PC-3 (cell line): Measurements from ENCODE around the gene PLA2G4B. TPM values are rescaled to one million over a fixed set of nuclear protein-coding genes. Genes with fewer than 3 reads are reported as not detected.

ENCODE experiments used
- ATAC-seq: fragments of 200-7000 bp; cut with Tn5 transposase; 2 replicates; pipeline ENCODE4 v1.9.1; 2020; ENCODE audit warnings: mild to moderate bottlenecking, moderate library complexity
- BruUV-seq: library from RNA; stranded (reverse); fragments of 400-500 nt; replicated peaks from 2 replicates; lab custom pipeline; 2021; lab: Mats Ljungman, UMichigan
- CTCF ChIA-PET: fragments of 300-600 bp; sonication (Branson Sonifier 250); formaldehyde crosslinking; loops from one replicate; lab custom pipeline; 2022; ENCODE audit warnings: antibody characterized with exemption; lab: Charles Lee
- POLR2A ChIA-PET: fragments of 300-600 bp; sonication (Branson Sonifier 250); formaldehyde crosslinking; loops from one replicate; lab custom pipeline; 2022; ENCODE audit warnings: antibody characterized with exemption; ENCODE audit not compliant: unreplicated experiment; lab: Charles Lee
- DNase-seq: peaks from one replicate; pipeline ENCODE4 v3.0.0-alpha.2; 2015
- H2AFZ ChIP-seq: fragments of 300-600 bp; sonication (generic); 2 replicates; pipeline ENCODE4 v1.6.0; 2016; ENCODE audit warnings: antibody characterized with exemption, low read length
- H3F3A ChIP-seq: fragments of 300-600 bp; sonication (generic); one replicate; pipeline ENCODE4 v1.6.0; 2017; ENCODE audit warnings: antibody characterized with exemption, low read length, control low read depth, mild to moderate bottlenecking; ENCODE audit not compliant: unreplicated experiment
- H3K27ac ChIP-seq: fragments of 300-600 bp; sonication (generic); 2 replicates; pipeline ENCODE4 v1.5.1; 2016; ENCODE audit warnings: mild to moderate bottlenecking, low read length
- H3K27me3 ChIP-seq: fragments of 300-600 bp; sonication (generic); 2 replicates; pipeline ENCODE4 v1.6.1; 2016; ENCODE audit warnings: low read length, mixed read lengths
- H3K36me3 ChIP-seq: fragments of 300-600 bp; sonication (generic); 2 replicates; pipeline ENCODE4 v1.6.1; 2016; ENCODE audit warnings: low read depth, mixed run types, low read length, mixed read lengths
- H3K4me1 ChIP-seq: fragments of 300-600 bp; sonication (generic); 2 replicates; pipeline ENCODE4 v1.5.1; 2016; ENCODE audit warnings: low read length; ENCODE audit not compliant: insufficient read depth
- H3K4me2 ChIP-seq: fragments of 300-600 bp; sonication (generic); 2 replicates; pipeline ENCODE4 v1.6.0; 2016; ENCODE audit warnings: low read length
- H3K4me3 ChIP-seq: fragments of 300-600 bp; sonication (generic); 2 replicates; pipeline ENCODE4 v1.5.1; 2016; ENCODE audit warnings: mild to moderate bottlenecking, low read length, mixed read lengths
- H3K79me2 ChIP-seq: fragments of 300-600 bp; sonication (generic); 2 replicates; pipeline ENCODE4 v1.6.1; 2017; ENCODE audit warnings: low read length, mixed read lengths
- H3K9ac ChIP-seq: fragments of 300-600 bp; sonication (generic); 2 replicates; pipeline ENCODE4 v1.6.0; 2016; ENCODE audit warnings: mild to moderate bottlenecking, low read length
- H3K9me2 ChIP-seq: fragments of 300-600 bp; sonication (generic); replicated peaks from 2 replicates; pipeline ENCODE4 v1.6.1; 2016; ENCODE audit warnings: mixed run types, low read length, mixed read lengths
- H3K9me3 ChIP-seq: fragments of 300-600 bp; sonication (generic); 2 replicates; pipeline ENCODE4 v1.6.1; 2016; ENCODE audit warnings: low read length, mixed read lengths
- H4K20me1 ChIP-seq: fragments of 300-600 bp; sonication (generic); 2 replicates; pipeline ENCODE4 v1.6.1; 2016; ENCODE audit warnings: low read length, mixed read lengths
- EZH2 ChIP-seq: fragments of 300-600 bp; sonication (generic); IDR thresholded peaks from one replicate; pipeline ENCODE4 v1.6.1; 2017; ENCODE audit warnings: antibody characterized with exemption, mild to moderate bottlenecking, low read length; ENCODE audit not compliant: unreplicated experiment
- EZH2phosphoT487 ChIP-seq: fragments of 300-600 bp; sonication (generic); IDR thresholded peaks from 2 replicates; pipeline ENCODE4 v1.6.1; 2018; ENCODE audit warnings: mild to moderate bottlenecking, antibody characterized with exemption, low read length, borderline replicate concordance
- intact Hi-C: fragments of 100-400 bp; cut with micrococcal nuclease; formaldehyde crosslinking; loops from 2 replicates; pipeline ENCODE4 v1.9.0; 2023
- total RNA-seq: library from RNA; depleted of rRNA; stranded (reverse); fragments of >200 nt; gene quantifications from 2 replicates; pipeline ENCODE4 v1.2.3, GENCODE V29; 2014
- TF ChIP-seq, protein P1 (sequence below): fragments of 300-600 bp; sonication (generic); conservative IDR thresholded peaks from 2 replicates; pipeline ENCODE4 v1.5.1; 2017; ENCODE audit warnings: antibody characterized with exemption, low read depth, mild to moderate bottlenecking, low read length

PLA2G4B gene
- total RNA-seq, 1 experiment from 2014 or later: 12.2 TPM

DNA sequence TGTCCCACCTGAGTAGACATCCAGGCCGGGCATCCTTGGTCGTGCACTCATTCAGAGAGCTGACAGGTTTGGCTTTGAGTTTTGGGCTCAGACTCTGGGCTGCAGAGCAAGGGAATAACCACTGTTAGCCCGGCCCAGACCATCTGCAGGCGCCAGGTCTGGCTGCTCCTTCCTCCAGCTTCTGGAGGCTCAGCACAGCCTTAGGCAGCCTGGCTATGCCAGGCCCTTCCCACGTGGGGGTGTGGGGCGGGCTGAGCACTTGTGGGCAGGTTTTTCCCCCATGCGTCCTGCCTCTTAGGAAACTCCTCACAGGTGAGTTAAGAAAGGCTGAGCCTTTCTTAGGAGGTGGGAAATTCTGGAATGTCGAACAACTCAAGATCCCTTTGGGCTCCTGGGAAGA lies 11.2 kb downstream of the PLA2G4B start:
- Histone ChIP-seq H3K4me3 (no peak overlapping the region), H3K4me2 (no peak overlapping the region), H4K20me1 (no peaks in the 10 kb centered on the region), H3K27ac (no peak overlapping the region), H3K4me1 (no peaks in the 10 kb centered on the region), H3F3A (no peaks in the 10 kb centered on the region), H3K9ac (no peak overlapping the region), H3K36me3 (no peaks in the 10 kb centered on the region; the same call in 1 of the 2 replicates), H2AFZ (no peak overlapping the region), H3K27me3 (no peaks in the 10 kb centered on the region), H3K9me2 (no peaks in the 10 kb centered on the region), H3K9me3 (no peaks in the 10 kb centered on the region), H3K79me2 (no peaks in the 10 kb centered on the region)
- ChIA-PET CTCF (no interaction called here), POLR2A (no interaction called here)
- intact Hi-C loops: no loop called here
- DNase-seq: no peak
- no peak for TF ChIP-seq EZH2phosphoT487
- no peak for TF ChIP-seq EZH2
- TF ChIP-seq, protein P1, sequence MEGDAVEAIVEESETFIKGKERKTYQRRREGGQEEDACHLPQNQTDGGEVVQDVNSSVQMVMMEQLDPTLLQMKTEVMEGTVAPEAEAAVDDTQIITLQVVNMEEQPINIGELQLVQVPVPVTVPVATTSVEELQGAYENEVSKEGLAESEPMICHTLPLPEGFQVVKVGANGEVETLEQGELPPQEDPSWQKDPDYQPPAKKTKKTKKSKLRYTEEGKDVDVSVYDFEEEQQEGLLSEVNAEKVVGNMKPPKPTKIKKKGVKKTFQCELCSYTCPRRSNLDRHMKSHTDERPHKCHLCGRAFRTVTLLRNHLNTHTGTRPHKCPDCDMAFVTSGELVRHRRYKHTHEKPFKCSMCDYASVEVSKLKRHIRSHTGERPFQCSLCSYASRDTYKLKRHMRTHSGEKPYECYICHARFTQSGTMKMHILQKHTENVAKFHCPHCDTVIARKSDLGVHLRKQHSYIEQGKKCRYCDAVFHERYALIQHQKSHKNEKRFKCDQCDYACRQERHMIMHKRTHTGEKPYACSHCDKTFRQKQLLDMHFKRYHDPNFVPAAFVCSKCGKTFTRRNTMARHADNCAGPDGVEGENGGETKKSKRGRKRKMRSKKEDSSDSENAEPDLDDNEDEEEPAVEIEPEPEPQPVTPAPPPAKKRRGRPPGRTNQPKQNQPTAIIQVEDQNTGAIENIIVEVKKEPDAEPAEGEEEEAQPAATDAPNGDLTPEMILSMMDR: no peak
- ATAC-seq: no peak
- BruUV-seq: no TSS peak

DNA sequence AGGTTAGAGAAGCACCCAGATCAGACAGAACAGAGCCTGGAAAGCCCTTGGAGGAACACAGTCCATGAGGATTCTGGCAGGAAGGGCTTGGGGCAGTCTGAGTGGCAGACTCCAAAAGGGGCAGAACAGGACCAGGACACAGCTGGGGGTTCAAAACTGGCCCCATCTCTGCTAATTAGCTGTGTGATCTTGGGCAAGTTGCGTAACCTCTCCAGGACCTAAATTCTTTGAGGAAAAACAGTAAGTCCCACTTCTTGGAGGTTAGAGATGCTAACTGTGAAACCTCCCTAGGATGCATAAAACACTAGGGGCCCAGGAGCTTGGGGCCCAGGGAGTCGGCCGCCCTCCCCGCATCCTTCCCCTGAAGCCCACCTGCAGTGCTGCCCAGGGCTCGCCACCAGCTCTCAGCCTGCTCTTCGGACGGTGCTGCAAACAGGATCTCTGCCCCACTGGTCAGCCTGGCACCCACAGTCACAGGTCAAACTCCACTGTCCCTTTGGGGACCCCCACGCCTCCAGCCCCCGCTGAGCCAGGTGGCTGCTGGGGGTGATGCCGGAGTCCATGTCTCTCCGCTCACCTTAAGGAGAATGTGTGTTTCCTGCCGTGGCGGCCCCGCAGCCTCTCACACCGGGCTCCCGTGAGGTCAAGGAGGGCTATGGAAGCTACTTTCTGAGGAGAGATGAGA lies 12.0 kb downstream of the PLA2G4B start:
- POLR2A ChIA-PET: no interaction called here
- Histone ChIP-seq H3K27ac (no peak overlapping the region), H3K27me3 (no peaks in the 10 kb centered on the region), H2AFZ (no peak overlapping the region), H3F3A (no peaks in the 10 kb centered on the region), H3K79me2 (no peaks in the 10 kb centered on the region), H3K36me3 (no peaks in the 10 kb centered on the region; the same call in 1 of the 2 replicates), H3K4me3 (no peak overlapping the region), H3K4me1 (no peaks in the 10 kb centered on the region), H3K9ac (no peak overlapping the region), H3K9me3 (no peaks in the 10 kb centered on the region), H4K20me1 (no peaks in the 10 kb centered on the region), H3K4me2 (no peak overlapping the region), H3K9me2 (no peaks in the 10 kb centered on the region)
- intact Hi-C loops: no loop called here
- BruUV-seq: TSS peak; percentile 18
- CTCF ChIA-PET: interaction anchor here (0.6 kb wide), 1 partner anchor 39 kb away, joined by 4 read pairs; no protein-coding TSS in a partner anchor
- no peak for ATAC-seq
- TF ChIP-seq, protein P1: no peak
- no peak for DNase-seq

DNA sequence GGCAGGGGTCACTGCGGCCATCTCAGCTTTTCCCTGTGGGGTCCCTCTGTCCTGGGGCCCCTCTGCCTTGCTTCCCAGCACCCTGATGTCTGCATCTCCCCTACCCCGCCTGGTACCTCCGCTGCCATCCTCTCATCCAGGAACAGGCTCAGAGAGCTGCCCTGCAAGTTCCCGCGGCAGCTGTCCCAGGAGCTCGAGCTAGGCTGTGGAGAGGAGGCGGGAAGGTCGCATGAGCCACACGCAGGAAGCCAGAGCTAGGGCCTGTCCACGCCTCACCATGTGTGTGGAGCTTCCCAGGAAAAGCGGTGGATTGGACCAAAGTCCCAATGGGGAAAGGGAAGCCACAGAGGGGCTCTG lies 12.5 kb downstream of the PLA2G4B start:
- Histone ChIP-seq H3K9me2 (no peaks in the 10 kb centered on the region), H3K4me2 (no peak overlapping the region), H3K4me1 (no peaks in the 10 kb centered on the region), H2AFZ (no peak overlapping the region), H3K27ac (no peak overlapping the region), H3K36me3 (no peaks in the 10 kb centered on the region; the same call in 1 of the 2 replicates), H3K4me3 (no peak overlapping the region), H3K27me3 (no peaks in the 10 kb centered on the region), H3F3A (no peaks in the 10 kb centered on the region), H4K20me1 (no peaks in the 10 kb centered on the region), H3K9me3 (no peaks in the 10 kb centered on the region), H3K79me2 (no peaks in the 10 kb centered on the region), H3K9ac (no peak overlapping the region)
- no peak for ATAC-seq
- ChIA-PET POLR2A (no interaction called here), CTCF (interaction anchor here (0.6 kb wide), 1 partner anchor 39 kb away, joined by 4 read pairs; no protein-coding TSS in a partner anchor)
- BruUV-seq: no TSS peak
- no peak for DNase-seq
- TF ChIP-seq EZH2phosphoT487: no peak
- TF ChIP-seq, protein P1: no peak
- TF ChIP-seq EZH2: no peak
- intact Hi-C loops: no loop called here
